T-helper 22 cell (primary cell): ENCODE data around the gene RPRM.
"Not testable (repeated sequence)": the region's sequence is repeated elsewhere in the genome, so short reads cannot be mapped to it uniquely, and the experiment has no call there.

Experiments
- DNase-seq: peaks from one replicate; pipeline ENCODE4 v3.0.0-alpha.2; 2020; ENCODE audit warnings: low read depth

Gene RPRM

GRCh38 chr2:153455861-153456260 is 22.7 kb downstream of the RPRM start:
- no peak for DNase-seq

GRCh38 chr2:153455403-153455802 is 23.2 kb downstream of the RPRM start:
- DNase-seq, result no peak

- DNase-seq, result no peak
Observed at GRCh38 chr2:153451611-153452010, 27.0 kb downstream of the RPRM start.

- no peak for DNase-seq
Observed at GRCh38 chr2:153443106-153443505, 35.5 kb downstream of the RPRM start.

GRCh38 chr2:153442616-153443015 is 35.9 kb downstream of the RPRM start:
- DNase-seq, result not testable (repeated sequence)

- not testable (repeated sequence) for DNase-seq
Observed at GRCh38 chr2:153440090-153440489, 38.5 kb downstream of the RPRM start.

GRCh38 chr2:153433403-153433802 is 45.2 kb downstream of the RPRM start:
- DNase-seq, result no peak

GRCh38 chr2:153432381-153432780 is 46.2 kb downstream of the RPRM start:
- no peak for DNase-seq

- no peak for DNase-seq
Observed at GRCh38 chr2:153431114-153431513, 47.4 kb downstream of the RPRM start.
